Fibroblast of lung (primary cell): ENCODE data around the gene PAH. TPM values are rescaled to one million over a fixed set of nuclear protein-coding genes. Genes with fewer than 3 reads are reported as not detected.

ENCODE experiments used
- DNase-seq, 2 donors: peaks; one replicate each; pipeline versions ENCODE4 v3.0.0 to v3.0.0-alpha.2; 2010; ENCODE audit warnings: low read depth in 2 of 2
- H2AFZ ChIP-seq: 2 replicates; pipeline ENCODE4 v1.5.1; 2012; ENCODE audit warnings: low read length, control low read depth, inconsistent platforms
- H3K27ac ChIP-seq: 2 replicates; pipeline ENCODE4 v1.5.1; 2011; ENCODE audit warnings: low read length, control low read depth; ENCODE audit not compliant: insufficient read depth
- H3K27me3 ChIP-seq: 2 replicates; pipeline ENCODE4 v1.5.1; 2011; ENCODE audit warnings: mild to moderate bottlenecking, low read length; ENCODE audit not compliant: control insufficient read depth, insufficient read depth
- H3K36me3 ChIP-seq: 2 replicates; pipeline ENCODE4 v1.5.1; 2011; ENCODE audit warnings: low read length; ENCODE audit not compliant: control insufficient read depth, insufficient read depth
- H3K4me1 ChIP-seq: 2 replicates; pipeline ENCODE4 v1.5.1; 2011; ENCODE audit warnings: low read length; ENCODE audit not compliant: control insufficient read depth, insufficient read depth; ENCODE audit errors: extremely low read depth
- H3K4me2 ChIP-seq: 2 replicates; pipeline ENCODE4 v1.5.1; 2011; ENCODE audit warnings: low read length, control low read depth; ENCODE audit not compliant: insufficient read depth; ENCODE audit errors: extremely low read depth
- H3K4me3 ChIP-seq, 4 experiments: fragments of 200-600 bp in 1 of 4; sonication (generic) in 1 of 4; replicated peaks in 1 of 4; 2 replicates each; pipeline ENCODE4 v1.5.1; 2011 to 2016; ENCODE audit warnings: low read length in 4 of 4, low read depth in 3 of 4, mild to moderate bottlenecking in 3 of 4, control low read depth in 2 of 4, inconsistent platforms in 1 of 4, mixed read lengths in 1 of 4; ENCODE audit not compliant: insufficient read depth in 1 of 4; ENCODE audit errors: control extremely low read depth in 1 of 4
- H3K79me2 ChIP-seq: 2 replicates; pipeline ENCODE4 v1.5.1; 2012; ENCODE audit warnings: mild to moderate bottlenecking, low read length, inconsistent platforms; ENCODE audit not compliant: control insufficient read depth, insufficient read depth
- H3K9ac ChIP-seq: 2 replicates; pipeline ENCODE4 v1.5.1; 2011; ENCODE audit warnings: mild to moderate bottlenecking, low read length, control low read depth; ENCODE audit not compliant: insufficient read depth
- H3K9me3 ChIP-seq: 2 replicates; pipeline ENCODE4 v1.5.1; 2012; ENCODE audit warnings: low read depth, low read length; ENCODE audit not compliant: control insufficient read depth, insufficient read depth
- H4K20me1 ChIP-seq: 2 replicates; pipeline ENCODE4 v1.5.1; 2011; ENCODE audit warnings: low read length; ENCODE audit not compliant: control insufficient read depth, insufficient read depth; ENCODE audit errors: extremely low read depth
- EZH2 ChIP-seq: IDR thresholded peaks from 2 replicates; pipeline ENCODE4 v1.5.1; 2012; ENCODE audit warnings: low read length, control low read depth, mild to moderate bottlenecking; ENCODE audit errors: missing control alignments
- polyA plus RNA-seq, 2 donors: library from polyadenylated mRNA; depleted of rRNA in 1 of 2; stranded (reverse) in 1 of 2; unstranded in 1 of 2; fragments of >200 nt; gene quantifications; 2 replicates each; pipeline ENCODE4 v1.2.1, GENCODE V29; 2011 to 2012; ENCODE audit warnings: missing spikeins in 1 of 2
- total RNA-seq: library from RNA; depleted of rRNA; stranded (reverse); fragments of >200 nt; gene quantifications from 2 replicates; pipeline ENCODE4 v1.2.1, GENCODE V29; 2014
- TF ChIP-seq, protein P1 (sequence below), 2 donors: IDR thresholded peaks in 1 of 2; conservative IDR thresholded peaks in 1 of 2; 1 replicate in 1 of 2; 2 replicates in 1 of 2; pipeline ENCODE4 v1.5.1; 2011 to 2012; ENCODE audit warnings: low read length in 2 of 2, control low read depth in 1 of 2, inconsistent platforms in 1 of 2, low read depth in 1 of 2, mild to moderate bottlenecking in 1 of 2

PAH gene
- total and polyA plus RNA-seq, 2 donors (not counting 1 experiment from before 2014, with no cell fraction given): not detected

DNA sequence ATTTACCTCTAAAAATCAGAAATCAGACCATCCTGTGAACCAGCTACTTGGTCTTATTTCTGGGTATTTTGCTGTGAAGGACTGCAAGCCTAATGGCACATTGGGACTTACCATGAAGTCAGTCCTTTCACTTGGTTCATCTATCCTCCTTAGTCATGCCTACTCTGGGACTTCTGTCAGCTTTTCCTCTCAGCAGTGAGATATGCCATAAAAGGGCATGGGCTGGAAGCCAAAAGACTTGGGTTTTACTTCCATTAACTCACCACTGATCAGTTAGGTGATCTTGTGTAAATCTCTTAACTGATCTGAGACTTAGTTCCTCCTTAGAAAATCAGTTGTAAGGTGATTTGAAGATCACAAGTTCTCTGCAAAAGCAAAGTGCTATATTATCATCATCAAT, 116.5 kb downstream of the PAH start:
- no peaks in the 10 kb centered on the region for H3K4me1 ChIP-seq
- H3K27ac ChIP-seq: no peak overlapping the region
- no peak overlapping the region for H3K4me2 ChIP-seq
- H2AFZ ChIP-seq: no peak overlapping the region
- H3K9ac ChIP-seq: no peak overlapping the region
- H3K4me3 ChIP-seq: no peak overlapping the region
- H4K20me1 ChIP-seq: no peaks in the 10 kb centered on the region
- DNase-seq: no peak
- no peaks in the 10 kb centered on the region for H3K36me3 ChIP-seq
- TF ChIP-seq, protein P1, sequence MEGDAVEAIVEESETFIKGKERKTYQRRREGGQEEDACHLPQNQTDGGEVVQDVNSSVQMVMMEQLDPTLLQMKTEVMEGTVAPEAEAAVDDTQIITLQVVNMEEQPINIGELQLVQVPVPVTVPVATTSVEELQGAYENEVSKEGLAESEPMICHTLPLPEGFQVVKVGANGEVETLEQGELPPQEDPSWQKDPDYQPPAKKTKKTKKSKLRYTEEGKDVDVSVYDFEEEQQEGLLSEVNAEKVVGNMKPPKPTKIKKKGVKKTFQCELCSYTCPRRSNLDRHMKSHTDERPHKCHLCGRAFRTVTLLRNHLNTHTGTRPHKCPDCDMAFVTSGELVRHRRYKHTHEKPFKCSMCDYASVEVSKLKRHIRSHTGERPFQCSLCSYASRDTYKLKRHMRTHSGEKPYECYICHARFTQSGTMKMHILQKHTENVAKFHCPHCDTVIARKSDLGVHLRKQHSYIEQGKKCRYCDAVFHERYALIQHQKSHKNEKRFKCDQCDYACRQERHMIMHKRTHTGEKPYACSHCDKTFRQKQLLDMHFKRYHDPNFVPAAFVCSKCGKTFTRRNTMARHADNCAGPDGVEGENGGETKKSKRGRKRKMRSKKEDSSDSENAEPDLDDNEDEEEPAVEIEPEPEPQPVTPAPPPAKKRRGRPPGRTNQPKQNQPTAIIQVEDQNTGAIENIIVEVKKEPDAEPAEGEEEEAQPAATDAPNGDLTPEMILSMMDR (conservative IDR thresholded peaks at IDR 0.05 in 1 of 2, IDR thresholded peaks at IDR 0.05 in 1 of 2; ENCODE audit: low read depth in 1 of 2, low read length in 2 of 2): no peak
- no peaks in the 10 kb centered on the region for H3K27me3 ChIP-seq
- H3K9me3 ChIP-seq: no peaks in the 10 kb centered on the region
- H3K79me2 ChIP-seq: no peaks in the 10 kb centered on the region

DNA sequence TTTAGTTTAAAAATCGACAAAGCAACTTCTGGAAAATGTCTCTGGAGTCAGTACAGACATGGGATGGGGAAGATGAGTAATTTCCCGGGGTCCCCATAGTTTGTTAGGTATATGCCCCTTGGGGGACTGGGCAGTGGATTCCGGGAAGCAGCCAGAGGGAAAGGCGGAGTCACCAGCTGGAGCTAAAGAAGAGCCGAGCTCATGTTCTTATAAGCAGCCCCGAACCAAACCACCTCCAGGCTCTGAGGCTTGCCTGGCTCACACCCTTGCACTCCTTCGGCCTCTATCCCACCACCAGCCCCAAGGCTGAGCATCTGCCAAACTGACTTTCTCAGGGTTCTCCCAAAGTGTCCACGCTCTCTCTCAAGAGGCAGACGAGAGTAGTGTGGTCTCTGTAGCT, 117.8 kb downstream of the PAH start:
- Histone ChIP-seq H3K9me3 (no peaks in the 10 kb centered on the region), H3K27ac (no peak overlapping the region), H2AFZ (no peak overlapping the region), H3K36me3 (no peaks in the 10 kb centered on the region), H3K4me1 (no peaks in the 10 kb centered on the region), H3K27me3 (no peaks in the 10 kb centered on the region), H4K20me1 (no peaks in the 10 kb centered on the region), H3K4me3 (no peak overlapping the region), H3K79me2 (no peaks in the 10 kb centered on the region), H3K4me2 (no peak overlapping the region), H3K9ac (no peak overlapping the region)
- DNase-seq: no peak
- no peak for TF ChIP-seq EZH2
- TF ChIP-seq, protein P1 (conservative IDR thresholded peaks at IDR 0.05 in 1 of 2, IDR thresholded peaks at IDR 0.05 in 1 of 2; ENCODE audit: low read depth in 1 of 2, low read length in 2 of 2): no peak

DNA sequence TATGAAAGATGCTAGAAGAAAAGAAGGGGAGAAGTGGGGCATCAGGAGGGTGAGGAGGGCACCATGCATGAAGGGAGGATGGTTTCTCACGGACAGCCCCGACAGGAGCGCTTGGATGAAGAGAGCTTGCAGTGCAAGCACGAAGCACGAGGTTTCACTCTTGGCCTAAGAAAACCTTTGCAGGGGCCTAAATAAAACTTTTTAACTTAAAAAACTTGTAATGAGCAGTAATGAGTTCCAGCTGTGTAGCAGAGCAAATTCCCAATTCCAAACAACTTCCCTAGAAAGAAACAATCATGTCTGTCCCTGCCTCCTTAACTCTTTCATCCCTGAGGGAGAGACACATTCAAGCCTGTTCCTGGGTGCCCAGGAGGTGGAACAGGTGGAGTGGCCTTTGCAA, 119.5 kb downstream of the PAH start:
- Histone ChIP-seq H3K4me2 (no peak overlapping the region), H2AFZ (no peak overlapping the region), H3K9ac (no peak overlapping the region), H4K20me1 (no peaks in the 10 kb centered on the region), H3K79me2 (no peaks in the 10 kb centered on the region), H3K4me3 (no peak overlapping the region), H3K4me1 (no peaks in the 10 kb centered on the region), H3K9me3 (no peaks in the 10 kb centered on the region), H3K27me3 (no peaks in the 10 kb centered on the region), H3K27ac (no peak overlapping the region), H3K36me3 (no peaks in the 10 kb centered on the region)
- DNase-seq: no peak
- TF ChIP-seq, protein P1 (conservative IDR thresholded peaks at IDR 0.05 in 1 of 2, IDR thresholded peaks at IDR 0.05 in 1 of 2; ENCODE audit: low read depth in 1 of 2, low read length in 2 of 2): no peak
- no peak for TF ChIP-seq EZH2
